Stimulated activated CD4-positive, alpha-beta T cell treated with anti-CD3 and anti-CD28 coated beads, Interleukin-1b, Interleukin-23, amount 100 ng/mL, for 1 hour (primary cell): ENCODE measurements around the gene TYSND1.
"Not testable (repeated sequence)": the region's sequence is repeated elsewhere in the genome, so short reads cannot be mapped to it uniquely, and the experiment has no call there.

ENCODE experiments used
- DNase-seq, 2 donors: peaks; one replicate each; pipeline ENCODE4 v3.0.0-alpha.2; 2020; ENCODE audit warnings: low read depth in 2 of 2

TYSND1 gene

DNA sequence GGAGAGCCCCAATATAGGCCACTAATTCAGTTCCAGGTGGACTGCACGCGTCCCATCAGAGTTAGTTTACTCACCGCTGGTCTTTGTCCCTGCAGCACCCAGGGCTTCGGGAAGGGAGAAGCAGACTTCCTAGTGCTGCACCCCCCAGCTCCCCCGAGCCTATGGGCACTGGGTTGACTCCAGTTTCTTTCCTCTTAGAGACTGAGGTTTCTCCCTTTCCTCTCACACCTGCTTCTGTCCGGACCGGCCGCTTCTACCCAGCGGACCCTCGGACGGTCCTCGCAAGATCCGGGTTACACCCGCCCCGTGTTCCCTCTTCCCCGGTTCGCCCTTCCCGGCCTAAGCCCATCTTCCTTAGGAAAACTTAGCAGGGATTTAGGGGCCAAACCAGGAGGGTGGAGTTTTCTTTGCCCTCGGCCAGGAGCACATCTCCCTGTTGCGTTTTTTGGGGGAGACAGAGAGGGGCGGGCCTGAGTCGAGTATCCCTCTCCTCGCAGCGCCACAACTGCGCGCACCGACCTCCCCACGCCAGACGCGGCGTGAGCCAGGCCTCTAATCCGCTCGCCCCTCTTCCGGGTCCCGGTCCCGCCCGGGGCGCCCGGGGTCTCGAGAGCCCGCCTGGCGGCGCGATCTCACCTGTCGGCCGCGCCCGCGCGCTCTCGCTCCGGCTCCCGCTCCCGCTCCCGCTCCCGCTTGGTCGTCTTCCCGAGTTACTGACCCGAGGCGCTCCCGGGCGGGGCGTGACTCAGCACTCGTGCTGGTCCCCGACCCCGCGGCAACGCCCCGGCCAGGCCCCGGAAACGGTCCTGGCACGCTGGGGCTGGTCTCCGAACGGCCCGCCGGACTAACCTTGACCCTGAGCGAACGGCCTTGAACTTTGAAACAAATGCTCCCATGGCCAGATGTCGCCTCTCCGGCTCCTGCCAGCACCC lies 14.1 kb downstream of the TYSND1 start, which contains the start of gene AIFM2:
Gene AIFM2, minus strand, starts transcription at position 728 of the 932 bp plus-strand sequence. CDS start 8,741 bp downstream, outside the sequence.
- DNase-seq = no peak

DNA sequence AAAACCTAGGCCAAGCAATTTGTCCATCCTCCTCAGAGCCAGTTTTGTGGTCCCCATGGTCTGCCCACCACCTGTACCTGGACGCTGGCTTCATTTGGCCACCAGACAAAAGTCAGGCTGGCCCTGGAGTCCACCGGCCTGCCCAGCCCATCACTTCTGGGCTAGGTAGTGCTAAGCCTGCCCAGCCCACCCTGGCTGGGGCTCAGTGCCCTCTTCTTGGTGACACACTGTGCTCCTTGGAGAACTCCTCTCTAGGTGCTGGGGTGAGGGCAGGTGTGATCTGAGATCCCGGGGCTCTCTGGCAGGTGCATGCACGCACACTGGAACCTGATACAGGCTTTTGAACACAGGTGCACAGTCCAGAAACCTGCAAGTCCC lies 15.0 kb downstream of the TYSND1 start:
- no peak for DNase-seq

DNA sequence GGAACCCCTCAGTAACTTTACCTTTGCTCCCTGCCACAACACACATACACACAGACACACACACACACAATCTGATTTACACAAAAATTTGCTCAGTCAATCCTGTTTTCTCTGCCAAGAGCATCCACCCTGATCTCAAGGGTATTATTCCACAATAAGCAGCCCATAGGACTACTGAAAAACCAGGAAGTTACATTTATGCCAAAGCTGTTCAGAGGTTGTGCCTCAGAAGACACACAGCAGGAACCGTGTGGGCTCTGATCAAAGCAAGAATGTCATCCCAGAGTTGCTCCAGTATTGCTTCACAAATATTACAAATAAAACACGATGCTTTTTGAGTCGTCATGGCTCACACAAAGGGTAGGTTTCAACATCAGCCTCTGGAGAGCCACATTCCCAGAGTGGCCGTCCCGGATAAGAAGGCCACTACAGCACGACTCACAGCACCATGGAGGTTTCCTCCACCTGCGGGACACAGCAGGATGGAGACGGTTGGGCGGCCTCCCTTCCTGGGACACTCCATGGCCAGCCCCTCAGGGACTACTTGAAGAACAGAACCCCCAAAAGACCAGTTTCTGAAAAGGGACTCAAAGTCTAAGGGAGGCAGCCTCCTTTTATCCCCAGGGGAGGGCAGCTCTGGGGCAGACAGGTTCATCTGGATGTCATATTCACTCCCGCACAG lies 15.5 kb downstream of the TYSND1 start:
- no peak for DNase-seq

DNA sequence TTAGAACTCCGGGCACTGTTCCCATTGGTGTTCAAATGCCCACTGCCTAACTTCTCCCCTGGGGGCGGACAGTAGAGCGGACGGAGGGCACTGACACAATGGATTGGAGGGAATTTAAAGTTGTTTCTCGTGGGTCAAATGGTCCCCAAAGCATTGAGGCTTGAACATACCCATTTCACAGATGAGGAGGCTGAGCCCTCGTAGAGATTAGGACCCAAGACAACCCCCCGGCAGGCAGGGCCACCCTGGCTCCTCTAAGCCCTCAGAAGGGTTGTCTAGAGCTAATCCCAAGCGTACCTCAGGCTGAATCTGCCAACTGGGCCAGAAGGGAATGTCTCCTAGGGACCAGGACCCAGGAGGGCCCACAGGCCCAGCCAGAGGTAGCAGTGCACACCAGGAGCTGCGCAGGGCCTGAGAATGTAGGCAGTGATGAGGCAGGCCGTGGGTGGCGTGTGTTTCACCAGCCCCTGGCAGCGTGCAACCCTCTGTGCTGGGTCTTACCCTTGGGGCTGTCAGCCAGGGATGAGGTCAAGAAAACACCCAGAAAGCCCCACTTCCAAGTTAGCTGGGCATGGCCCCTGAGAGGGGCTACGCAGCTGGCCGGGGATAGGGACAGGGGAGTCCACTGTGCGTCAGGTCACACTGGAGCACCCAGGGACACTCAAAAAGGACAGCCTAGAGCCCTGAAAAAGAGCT lies 19.7 kb downstream of the TYSND1 start:
- no peak for DNase-seq

DNA sequence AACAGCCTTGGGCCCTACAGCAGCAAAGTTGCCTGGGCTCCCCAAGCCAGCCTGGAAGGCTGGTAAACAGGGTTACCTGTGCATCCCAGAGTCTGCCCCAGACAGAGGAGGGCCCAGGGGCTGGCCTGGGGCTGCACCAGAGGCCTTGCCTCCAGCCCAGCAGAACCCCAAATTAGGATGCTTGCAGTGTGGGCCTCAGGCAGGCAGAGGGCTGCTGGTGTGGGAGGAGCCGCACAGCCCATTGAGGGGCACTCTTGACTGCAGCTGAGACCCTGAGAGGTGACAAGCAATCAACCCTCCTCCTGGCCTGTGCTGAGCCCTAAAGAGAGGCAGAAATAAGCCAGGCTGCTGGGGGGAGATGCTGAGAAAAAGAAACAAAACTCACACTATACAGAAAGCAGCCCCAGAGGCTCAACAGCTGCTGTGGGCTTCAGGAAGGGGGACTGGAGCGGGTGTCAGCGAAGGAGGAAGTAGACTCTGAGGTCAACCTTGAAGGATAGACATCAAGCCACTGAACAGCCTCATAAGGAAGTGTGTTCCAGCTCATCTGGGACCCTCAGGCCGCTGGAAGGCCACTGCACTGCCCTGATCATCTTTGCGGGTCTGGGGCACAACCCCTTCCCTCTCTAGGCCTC lies 20.5 kb downstream of the TYSND1 start:
- DNase-seq = no peak

DNA sequence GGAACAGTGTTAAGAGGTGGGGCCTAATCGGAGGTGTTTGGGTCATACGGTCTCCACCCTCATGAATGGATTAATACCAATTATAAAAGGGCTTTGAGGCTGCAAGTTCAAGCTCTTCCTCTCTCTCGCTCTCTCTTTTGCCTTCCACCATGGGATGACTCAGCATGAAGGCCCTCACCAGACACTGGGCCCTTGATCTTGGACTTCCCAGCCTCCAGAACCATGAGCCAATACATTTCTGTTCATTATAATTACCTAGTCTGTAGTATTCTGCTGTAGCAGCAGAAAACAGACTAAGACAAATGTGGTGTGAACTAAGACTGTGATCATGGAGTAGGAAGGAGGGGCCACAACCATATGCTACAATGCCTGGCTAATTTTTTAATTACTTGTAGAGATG lies 21.6 kb downstream of the TYSND1 start:
- no peak for DNase-seq

DNA sequence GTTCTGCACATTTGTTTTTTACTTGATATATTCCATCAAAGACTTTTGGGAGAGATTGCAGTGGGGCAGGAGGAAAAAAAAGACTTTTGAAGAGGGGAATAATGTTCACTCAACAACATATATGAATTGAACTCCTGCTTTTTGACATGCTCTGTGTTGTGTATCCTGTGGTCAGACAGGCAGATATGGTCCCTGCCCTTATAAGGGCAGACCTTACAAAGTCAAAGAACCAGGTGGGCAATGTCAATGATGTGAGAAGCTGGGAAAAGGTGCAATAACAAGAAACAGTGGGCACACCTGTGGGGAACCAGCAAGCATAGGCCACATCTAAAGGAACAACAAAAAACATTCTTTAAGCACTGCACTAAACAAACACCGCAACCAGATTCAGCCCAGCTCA lies 22.1 kb downstream of the TYSND1 start:
- DNase-seq = no peak

DNA sequence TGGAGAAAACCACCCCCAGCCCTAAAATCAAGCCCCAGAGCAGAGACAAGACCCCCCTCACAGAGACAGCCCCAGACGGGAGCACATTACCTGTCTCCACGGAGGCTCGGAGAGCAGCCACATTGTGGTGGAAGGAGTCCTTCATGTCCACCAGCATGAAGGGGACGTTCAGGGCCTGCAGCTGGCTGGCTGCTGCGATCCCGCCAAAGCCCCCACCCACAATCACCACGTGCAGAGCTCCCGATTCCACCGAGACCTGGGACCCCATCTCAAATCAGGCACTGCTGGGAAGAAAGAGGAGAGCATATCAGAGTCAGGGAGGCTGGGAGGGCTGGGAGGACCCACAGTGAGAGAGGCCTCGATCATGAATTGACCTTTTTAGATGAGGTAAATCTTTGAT lies 22.7 kb downstream of the TYSND1 start:
- DNase-seq = no peak

DNA sequence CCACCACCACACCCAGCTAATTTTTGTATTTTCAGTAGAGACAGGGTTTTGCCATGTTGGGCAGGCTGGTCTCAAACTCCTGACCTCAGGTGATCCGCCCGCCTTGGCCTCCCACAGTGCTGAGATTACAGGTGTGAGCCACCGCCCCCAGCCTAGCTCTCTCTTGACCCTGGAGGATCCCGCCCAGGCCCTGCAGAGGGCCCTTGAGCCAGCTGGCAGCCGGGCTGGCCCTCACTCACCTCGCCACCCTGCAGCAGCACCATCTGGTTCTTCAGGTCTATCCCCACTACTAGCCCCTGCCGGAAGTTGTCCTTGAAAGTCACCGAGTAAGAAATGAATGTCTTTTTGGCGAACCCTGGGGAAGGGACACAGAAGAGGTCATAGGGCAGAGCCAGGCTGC lies 23.3 kb downstream of the TYSND1 start:
- not testable (repeated sequence) for DNase-seq

DNA sequence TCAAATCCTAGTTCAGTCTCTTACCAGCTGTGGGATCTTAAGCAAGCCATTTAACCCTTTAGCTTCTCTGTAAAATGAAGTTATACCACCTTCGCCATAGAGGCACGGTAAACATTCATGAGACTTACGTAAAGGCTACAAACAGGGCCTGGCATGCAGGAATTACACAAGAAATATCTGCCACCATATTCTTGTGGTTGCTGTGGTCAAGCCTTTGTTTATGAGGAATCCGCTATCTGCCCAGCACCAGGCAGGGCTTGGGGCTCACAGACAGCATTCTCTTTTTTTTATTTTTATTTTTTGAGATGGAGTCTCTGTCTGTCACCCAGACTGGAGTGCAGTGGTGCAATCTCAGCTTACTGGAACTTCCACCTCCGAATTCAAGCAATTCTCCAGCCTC lies 23.8 kb downstream of the TYSND1 start:
- DNase-seq = no peak

DNA sequence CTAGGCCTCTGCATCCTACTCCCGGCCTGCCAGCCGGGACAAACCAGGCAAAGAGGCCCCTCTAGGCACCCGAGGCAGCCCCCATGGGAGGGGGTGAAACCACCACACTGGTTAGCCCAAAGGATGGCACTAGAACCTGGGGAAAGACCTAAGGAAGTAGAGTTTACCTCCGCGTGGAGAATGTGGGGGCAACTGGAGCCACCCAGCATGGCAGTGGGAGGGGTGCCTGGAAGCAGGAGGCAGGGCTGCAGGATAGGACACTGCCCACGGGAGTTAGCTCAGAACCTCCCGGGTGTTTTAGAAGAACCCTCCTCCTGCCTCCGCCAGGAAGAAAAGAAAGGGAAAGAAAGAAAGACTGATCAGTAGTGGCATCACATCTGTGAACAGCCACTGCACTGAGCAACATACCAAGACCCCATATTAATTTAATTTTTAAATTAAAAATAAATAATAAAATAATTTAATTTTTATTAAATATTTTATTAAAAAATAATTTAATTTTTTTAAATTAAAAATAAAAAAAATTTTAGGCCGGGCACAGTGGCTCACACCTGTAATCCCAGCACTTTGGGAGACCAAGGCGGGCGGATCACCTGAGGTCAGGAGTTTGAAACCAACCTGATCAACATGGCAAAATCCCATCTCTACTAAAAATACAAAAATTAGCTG lies 25.1 kb downstream of the TYSND1 start:
- DNase-seq = no peak

DNA sequence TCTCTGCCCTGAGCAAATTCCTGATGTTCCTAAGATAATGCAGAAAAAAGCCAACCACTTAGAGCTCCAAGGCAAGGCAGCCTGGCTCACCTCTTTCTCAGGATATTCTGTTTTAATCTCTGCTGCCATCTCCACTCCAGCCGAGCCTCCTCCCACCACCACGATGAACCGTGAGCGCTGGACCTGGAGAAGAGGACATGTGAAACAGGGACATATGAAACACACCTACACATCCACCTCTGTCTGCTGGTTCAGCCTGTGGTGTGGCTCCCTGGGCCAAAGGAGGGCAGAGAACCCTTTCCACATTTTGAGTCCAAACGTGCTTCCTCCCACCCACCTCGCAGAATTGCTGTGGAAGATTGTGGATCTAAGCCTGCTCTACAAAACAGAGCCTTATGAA lies 26.1 kb downstream of the TYSND1 start:
- no peak for DNase-seq

DNA sequence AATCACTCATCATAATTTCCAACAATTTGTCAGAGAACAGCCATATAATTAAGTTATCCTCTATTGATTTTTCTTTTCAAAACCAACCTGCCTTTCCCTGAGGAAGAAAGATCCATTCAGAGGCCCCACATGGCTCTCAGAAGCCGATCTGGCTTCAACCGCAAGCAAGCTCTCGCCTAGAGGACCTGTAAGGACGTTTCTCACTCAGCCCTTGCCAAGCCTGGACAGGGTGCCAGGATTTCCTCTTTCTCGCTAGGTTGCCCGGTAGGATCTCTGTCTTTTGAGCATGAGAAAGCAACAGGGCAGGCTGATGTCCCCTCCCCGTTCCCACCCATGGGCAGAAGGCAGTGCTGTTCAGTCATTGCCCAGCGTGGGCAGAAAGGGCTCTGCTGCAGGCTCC lies 26.9 kb downstream of the TYSND1 start:
- no peak for DNase-seq

DNA sequence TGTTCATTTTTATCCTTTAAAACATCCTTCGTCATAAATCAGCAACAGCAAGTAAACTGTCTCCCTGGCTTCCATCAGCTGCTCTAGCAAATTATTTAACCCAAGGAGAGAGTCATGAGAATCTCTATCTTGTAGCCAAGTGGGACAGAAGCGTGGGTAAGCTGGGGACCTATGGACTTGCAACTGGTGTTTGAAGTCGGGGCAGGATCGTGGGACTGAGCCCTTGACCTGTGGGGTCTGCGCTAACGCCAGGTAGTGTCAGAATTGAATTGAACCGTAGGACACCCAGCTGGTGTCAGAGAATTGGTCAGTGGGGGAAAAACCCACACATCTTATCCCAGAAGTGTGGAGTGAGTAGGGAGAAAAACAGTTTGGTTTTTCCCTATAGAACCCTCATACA lies 27.3 kb downstream of the TYSND1 start:
- DNase-seq = no peak

DNA sequence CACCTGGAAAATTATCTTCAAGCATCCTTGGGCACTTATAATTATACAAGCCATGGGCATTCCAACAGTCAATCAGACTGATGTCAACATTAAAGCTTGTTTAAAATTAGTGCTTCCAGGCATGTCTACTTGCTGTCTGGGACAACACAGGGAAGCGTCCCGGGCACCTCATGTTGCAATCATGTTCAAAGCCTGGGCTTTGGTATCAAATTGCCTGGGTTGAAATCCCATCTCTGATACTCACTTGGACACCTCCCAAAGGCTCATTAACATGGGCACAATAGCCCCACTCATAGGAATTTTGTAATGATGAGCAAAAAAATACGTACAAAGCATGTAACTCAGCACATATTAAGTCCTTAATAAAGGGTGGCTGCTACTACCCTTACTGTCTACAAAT lies 28.3 kb downstream of the TYSND1 start:
- DNase-seq = no peak

DNA sequence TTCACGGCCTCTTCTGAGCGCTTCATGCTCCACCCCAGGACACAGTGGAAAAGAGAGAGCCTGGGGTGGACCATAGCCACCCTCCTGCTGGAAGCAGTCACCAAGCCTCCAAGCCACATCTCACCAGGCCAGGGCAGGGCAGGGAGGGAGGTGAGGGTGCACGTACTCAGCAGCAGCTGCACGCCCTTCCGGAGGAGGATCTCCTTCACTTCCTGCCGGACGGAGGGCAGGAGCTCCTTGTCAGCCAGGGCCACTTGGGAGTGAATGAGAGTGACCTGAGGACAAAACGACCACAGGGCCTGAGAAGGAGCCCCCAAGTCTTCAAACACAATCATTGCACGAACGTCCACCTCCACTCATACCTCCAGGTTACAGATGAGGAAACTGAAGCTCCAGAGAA lies 28.9 kb downstream of the TYSND1 start:
- no peak for DNase-seq

DNA sequence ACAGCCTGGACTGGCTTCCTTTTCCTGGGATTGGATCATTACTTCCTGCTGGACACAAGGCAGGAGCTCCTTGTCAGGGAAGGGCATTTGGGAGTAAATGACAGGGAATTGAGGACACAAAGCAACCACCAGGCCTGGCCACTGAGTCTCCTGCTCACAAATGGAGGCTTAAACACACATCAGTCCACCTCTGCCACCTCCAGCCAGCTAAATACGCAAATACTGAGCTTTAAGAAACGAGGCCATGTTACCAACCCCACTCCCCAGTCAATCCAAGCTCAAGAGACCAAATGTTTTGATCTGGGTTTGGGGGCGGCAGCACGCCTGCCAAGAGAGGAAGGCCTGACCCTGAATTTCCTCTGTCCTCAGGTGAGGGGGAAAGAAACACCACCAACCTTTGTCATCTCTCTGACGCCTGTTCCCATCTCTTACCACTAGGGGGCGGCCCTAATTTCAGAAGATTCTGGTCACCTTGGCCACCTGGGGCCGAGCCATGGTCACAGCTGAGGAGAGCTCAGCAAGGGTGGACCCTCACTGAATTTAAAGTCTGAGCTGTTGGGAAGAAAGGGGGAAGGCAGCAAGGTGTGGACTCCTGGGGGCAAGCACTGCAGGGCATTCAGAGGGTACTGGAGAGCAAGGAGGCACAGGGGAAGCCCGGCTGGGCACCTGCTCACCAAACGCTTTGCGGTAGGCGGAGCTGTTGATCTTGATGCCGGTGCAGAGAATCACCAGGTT lies 30.4 kb downstream of the TYSND1 start:
- peak in 1 of 2 donors; percentile 27 for DNase-seq

DNA sequence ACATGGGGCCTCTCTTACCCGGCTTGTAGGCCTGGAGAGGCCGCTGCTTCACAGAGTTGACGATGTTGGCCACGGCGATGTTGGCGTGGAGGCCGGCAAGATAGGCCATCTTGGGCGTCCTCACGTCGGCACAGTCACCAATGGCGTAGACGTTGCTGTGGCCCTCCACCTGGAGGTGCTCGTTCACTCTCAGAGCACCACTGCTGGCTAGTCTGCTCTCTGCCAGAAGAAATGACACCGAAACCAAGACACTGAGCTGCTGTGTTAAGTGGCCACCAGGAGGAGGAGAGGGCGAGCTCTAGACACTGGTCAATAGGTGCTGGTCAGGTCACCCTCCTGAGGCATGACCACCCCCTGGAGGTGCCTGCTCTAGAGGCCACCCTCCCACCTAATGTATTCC lies 31.6 kb downstream of the TYSND1 start:
- no peak for DNase-seq

DNA sequence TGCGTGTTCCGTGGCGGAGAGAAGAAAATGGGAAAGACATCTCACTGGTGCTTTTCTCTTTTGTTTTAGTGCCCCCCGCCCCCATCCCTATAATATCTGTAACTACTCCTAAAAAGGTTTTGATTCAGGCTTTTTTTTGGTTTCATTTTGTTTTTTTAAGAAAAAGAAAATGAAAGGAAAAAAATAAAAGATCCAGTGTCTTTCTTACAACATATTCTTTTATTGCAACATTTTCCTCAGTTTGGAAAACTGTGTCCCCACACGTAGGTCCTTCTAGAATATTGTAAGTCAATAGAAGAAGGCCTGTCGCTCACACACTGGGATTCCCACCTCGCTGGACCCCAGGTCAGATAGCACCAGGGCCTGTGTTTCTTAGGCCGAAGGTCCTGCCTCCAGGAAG lies 34.4 kb downstream of the TYSND1 start:
- no peak for DNase-seq

DNA sequence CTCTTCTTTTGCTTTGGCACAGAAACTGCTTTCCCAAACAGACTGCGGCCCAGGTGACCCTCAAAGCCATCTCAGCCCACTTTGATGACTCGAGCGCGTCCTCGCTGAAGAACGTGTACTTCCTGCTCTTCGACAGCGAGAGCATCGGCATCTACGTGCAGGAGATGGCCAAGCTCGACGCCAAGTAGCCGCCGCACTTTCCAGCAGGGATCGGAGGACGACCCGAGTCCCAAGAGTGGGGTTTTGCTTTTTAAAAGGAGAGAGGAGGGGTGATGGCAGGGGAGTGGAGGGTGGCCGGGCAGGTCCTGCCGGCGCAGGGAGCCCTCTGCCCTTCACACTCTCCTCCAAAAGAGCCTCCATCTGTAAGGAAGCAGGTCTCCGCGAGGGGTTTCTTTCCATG lies 35.0 kb downstream of the TYSND1 start:
- DNase-seq = no peak
